Mucosa of stomach (tissue), 1 donor: Measurements from ENCODE around the gene TRIM6.

ENCODE experiments used
- H3K27me3 ChIP-seq: one replicate; pipeline ENCODE4 v1.7.0; 2013; ENCODE audit warnings: mild to moderate bottlenecking, low read length; ENCODE audit not compliant: control insufficient read depth, insufficient read depth
- H3K36me3 ChIP-seq: one replicate; pipeline ENCODE4 v1.7.0; 2013; ENCODE audit warnings: low read length; ENCODE audit not compliant: control insufficient read depth, insufficient read depth
- H3K4me1 ChIP-seq: one replicate; pipeline ENCODE4 v1.7.0; 2013; ENCODE audit warnings: mild to moderate bottlenecking, low read length; ENCODE audit not compliant: control insufficient read depth, insufficient read depth
- H3K4me3 ChIP-seq: one replicate; pipeline ENCODE4 v1.7.0; 2013; ENCODE audit warnings: low read length
- H3K9ac ChIP-seq: one replicate; pipeline ENCODE4 v1.7.0; 2013; ENCODE audit warnings: mild to moderate bottlenecking, low read length, moderate library complexity
- H3K9me3 ChIP-seq: one replicate; pipeline ENCODE4 v1.7.0; 2013; ENCODE audit warnings: mild to moderate bottlenecking, low read length, moderate library complexity; ENCODE audit not compliant: control insufficient read depth
- donor health status: Pancreatic carcinoma.

TRIM6 gene, protein sequence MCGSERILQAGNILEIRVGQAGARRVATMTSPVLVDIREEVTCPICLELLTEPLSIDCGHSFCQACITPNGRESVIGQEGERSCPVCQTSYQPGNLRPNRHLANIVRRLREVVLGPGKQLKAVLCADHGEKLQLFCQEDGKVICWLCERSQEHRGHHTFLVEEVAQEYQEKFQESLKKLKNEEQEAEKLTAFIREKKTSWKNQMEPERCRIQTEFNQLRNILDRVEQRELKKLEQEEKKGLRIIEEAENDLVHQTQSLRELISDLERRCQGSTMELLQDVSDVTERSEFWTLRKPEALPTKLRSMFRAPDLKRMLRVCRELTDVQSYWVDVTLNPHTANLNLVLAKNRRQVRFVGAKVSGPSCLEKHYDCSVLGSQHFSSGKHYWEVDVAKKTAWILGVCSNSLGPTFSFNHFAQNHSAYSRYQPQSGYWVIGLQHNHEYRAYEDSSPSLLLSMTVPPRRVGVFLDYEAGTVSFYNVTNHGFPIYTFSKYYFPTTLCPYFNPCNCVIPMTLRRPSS

DNA sequence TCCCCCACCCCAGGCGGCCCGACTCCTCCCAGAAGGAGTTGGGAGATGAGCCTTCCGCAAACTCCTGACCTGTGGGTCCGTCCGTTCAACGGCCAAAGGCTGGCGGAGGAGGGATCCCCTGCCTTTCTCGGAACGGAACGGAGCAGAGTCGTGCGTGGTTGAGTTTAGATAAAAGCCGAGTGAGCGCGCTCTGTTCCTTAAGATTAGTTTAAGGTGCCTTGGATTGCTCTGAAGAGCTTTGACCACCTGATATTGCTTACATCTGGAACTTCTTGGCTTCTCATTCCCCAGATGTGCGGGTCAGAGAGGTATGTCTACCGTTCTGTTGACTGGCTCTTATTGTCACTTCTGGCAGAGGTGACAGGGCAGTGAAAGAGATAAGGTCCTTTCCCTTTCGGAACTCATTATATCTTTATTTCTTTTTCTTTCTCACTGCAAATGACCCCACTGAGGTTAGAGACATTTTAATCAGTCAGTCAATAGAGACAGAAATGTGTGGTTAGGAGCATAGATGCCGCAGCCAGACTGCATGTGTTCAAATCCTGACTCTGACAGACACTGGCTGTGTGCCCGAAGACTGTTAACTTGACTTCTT, at the start of gene TRIM6:
TSS of gene TRIM6 (plus strand) at position 31 of the 595 bp plus-strand sequence. CDS start at position 292, 261 bp downstream.
- H3K4me3 ChIP-seq, result peak within 1 kb of the TSS; percentile 40
- H3K36me3 ChIP-seq, result no peaks in the 10 kb centered on the region
- H3K9me3 ChIP-seq, result no peaks in the 10 kb centered on the region
- peak within 1 kb of the TSS; percentile 62 for H3K9ac ChIP-seq
- H3K4me1 ChIP-seq, result peaks cover 14% of the 10 kb centered on the region
- H3K27me3 ChIP-seq, result no peaks in the 10 kb centered on the region

GRCh38 chr11:5547982-5548381, 48.5 kb upstream of the TRIM6 start:
- H3K4me3 ChIP-seq, result no peak overlapping the region
- no peaks in the 10 kb centered on the region for H3K27me3 ChIP-seq
- no peaks in the 10 kb centered on the region for H3K9me3 ChIP-seq
- no peaks in the 10 kb centered on the region for H3K4me1 ChIP-seq
- H3K9ac ChIP-seq, result no peak overlapping the region
- no peaks in the 10 kb centered on the region for H3K36me3 ChIP-seq

- no peaks in the 10 kb centered on the region for H3K9me3 ChIP-seq
- H3K9ac ChIP-seq, result no peak within 1 kb of the TSS
- no peaks in the 10 kb centered on the region for H3K27me3 ChIP-seq
- no peak within 1 kb of the TSS for H3K4me3 ChIP-seq
- H3K4me1 ChIP-seq, result no peaks in the 10 kb centered on the region
- H3K36me3 ChIP-seq, result no peaks in the 10 kb centered on the region
These were observed 48.0 kb upstream of the TRIM6 start, which contains the start of gene OR52H1 for GRCh38 chr11:5548440-5548839. Gene OR52H1 (minus strand): TSS chr11:5548540. CDS start chr11:5545505, 3,035 bp downstream.

DNA sequence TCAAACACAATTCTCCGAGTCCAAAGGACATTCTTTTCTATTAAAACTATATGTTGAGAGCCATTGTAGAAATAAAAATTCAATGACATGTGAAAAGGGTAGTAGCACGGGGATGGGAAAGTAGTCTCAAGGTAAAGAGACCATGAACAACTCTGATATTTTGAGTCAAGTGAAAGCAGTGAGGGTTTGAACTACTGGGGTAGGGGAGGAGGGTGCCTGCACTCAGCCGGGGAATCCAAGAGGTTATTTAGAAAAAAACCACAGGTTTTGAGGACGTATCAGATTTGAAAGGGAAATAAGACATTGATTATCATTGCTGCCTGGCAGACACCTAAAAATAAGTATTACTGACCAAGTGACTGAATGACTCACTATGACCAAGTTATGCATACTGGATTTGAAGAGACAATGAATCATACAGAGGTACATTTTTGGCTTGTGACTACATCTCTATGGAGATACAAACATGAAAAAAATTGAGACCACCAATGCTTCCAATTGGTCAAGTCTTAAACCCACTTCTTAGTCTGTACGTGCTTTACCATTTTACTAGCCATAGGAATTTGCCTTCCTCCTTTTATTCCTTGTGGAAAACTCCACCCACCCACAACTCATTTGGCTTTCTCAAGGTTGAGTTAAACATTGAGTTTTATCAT, 45.9 kb upstream of the TRIM6 start:
- Histone ChIP-seq H3K4me1 (no peaks in the 10 kb centered on the region), H3K4me3 (no peak overlapping the region), H3K9ac (no peak overlapping the region), H3K9me3 (no peaks in the 10 kb centered on the region), H3K27me3 (no peaks in the 10 kb centered on the region), H3K36me3 (no peaks in the 10 kb centered on the region)

GRCh38 chr11:5553343-5553742, 43.1 kb upstream of the TRIM6 start:
- Histone ChIP-seq H3K36me3 (no peaks in the 10 kb centered on the region), H3K27me3 (no peaks in the 10 kb centered on the region), H3K9me3 (no peaks in the 10 kb centered on the region), H3K9ac (no peak overlapping the region), H3K4me1 (no peaks in the 10 kb centered on the region), H3K4me3 (no peak overlapping the region)

DNA sequence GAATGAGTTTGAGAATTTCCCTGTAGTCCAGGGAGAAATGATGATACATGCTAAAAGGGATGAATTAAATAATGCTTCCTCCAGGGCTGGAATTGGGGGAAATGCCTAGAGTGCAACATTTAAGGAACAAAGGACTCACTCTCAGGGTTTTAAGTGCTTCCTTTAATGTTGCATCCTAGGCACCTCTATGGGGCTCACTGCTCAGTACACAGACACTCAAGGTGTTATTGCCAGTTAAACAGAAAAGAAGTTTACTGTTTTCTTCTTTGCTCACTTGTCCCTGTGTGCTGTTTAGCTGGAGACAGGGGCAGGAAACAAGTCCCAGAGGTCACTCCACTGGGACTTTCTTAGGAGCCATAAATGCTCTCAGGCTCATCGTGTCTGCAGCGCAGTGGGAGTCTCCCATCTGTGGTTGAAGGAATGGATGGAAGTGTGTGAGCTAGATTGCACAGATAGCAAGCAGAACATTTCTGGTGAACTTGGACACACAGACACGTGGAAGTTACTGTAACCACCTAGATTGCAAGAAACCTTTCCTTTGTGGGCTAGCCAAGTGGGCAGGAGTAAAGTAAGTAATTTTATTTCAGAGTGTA, 39.7 kb upstream of the TRIM6 start:
- Histone ChIP-seq H3K36me3 (no peaks in the 10 kb centered on the region), H3K27me3 (no peaks in the 10 kb centered on the region), H3K9me3 (no peaks in the 10 kb centered on the region), H3K9ac (no peak overlapping the region), H3K4me1 (no peaks in the 10 kb centered on the region), H3K4me3 (no peak overlapping the region)

- Histone ChIP-seq H3K4me3 (no peak overlapping the region), H3K9me3 (no peaks in the 10 kb centered on the region), H3K27me3 (no peaks in the 10 kb centered on the region), H3K9ac (no peak overlapping the region), H3K4me1 (no peaks in the 10 kb centered on the region), H3K36me3 (no peaks in the 10 kb centered on the region)
These were observed 38.7 kb upstream of the TRIM6 start for GRCh38 chr11:5557751-5558150.

DNA sequence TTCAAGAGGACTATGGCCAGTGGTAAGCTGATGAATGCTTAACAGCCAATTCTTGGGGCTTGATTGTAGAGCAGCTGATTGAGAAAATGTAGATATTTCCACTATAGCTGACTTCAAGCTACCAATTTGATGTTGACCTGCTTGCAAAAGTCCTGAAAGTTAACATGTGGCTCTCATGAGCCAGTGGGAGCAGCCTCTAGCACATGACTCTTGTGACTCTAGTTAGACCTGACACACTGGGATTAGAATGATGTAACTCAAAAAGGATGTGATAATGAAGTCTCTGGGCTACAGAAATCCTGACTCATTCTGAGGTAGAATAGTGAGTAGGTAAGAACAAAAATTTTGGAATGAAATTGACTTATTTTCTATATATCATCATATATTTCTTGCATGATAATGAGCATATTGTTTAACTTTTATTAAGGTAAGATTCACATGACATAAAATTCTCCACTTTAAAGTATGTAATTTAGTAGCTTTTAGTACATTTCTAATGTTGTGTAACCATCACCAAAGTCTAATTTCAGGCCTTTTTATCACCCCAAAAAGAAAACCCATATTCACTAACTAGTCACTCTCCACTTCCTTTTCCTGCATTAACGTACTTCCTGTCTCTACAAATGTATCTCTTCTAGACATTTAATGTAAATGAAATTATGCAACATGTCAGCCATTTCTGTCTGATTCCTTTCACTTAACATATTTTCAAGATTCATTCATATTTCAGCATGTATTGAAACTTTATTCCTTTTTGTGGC, 32.0 kb upstream of the TRIM6 start:
- no peaks in the 10 kb centered on the region for H3K9me3 ChIP-seq
- no peaks in the 10 kb centered on the region for H3K4me1 ChIP-seq

GRCh38 chr11:5574654-5575053, 21.8 kb upstream of the TRIM6 start:
- Histone ChIP-seq H3K4me1 (no peaks in the 10 kb centered on the region), H3K9me3 (no peaks in the 10 kb centered on the region), H3K36me3 (no peaks in the 10 kb centered on the region), H3K9ac (no peak overlapping the region), H3K4me3 (no peak overlapping the region), H3K27me3 (no peaks in the 10 kb centered on the region)

More for the DNA sequence above, 32.0 kb upstream of the TRIM6 start:
- Histone ChIP-seq H3K9ac (no peak overlapping the region), H3K27me3 (no peaks in the 10 kb centered on the region), H3K36me3 (no peaks in the 10 kb centered on the region), H3K4me3 (no peak overlapping the region)

GRCh38 chr11:5575152-5575551, 21.3 kb upstream of the TRIM6 start:
- Histone ChIP-seq H3K4me3 (no peak overlapping the region), H3K27me3 (no peaks in the 10 kb centered on the region), H3K36me3 (no peaks in the 10 kb centered on the region), H3K4me1 (no peaks in the 10 kb centered on the region), H3K9me3 (no peaks in the 10 kb centered on the region), H3K9ac (no peak overlapping the region)

- H3K9ac ChIP-seq, result no peak overlapping the region
- no peaks in the 10 kb centered on the region for H3K9me3 ChIP-seq
- no peaks in the 10 kb centered on the region for H3K4me1 ChIP-seq
- no peaks in the 10 kb centered on the region for H3K27me3 ChIP-seq
- no peak overlapping the region for H3K4me3 ChIP-seq
- H3K36me3 ChIP-seq, result no peaks in the 10 kb centered on the region
These were observed 19.3 kb upstream of the TRIM6 start for GRCh38 chr11:5577101-5577500.
